ENCODE data around the gene CMTM2.
"Not testable (repeated sequence)": the region's sequence is repeated elsewhere in the genome, so short reads cannot be mapped to it uniquely, and the experiment has no call there.

The CMTM2 gene

GRCh38 chr16:66609139-66609510, 29.9 kb downstream of the CMTM2 start:
- DNase-seq (ENCODE audit: low spot score) = no peak
- no peaks in the 10 kb centered on the region for H3K27me3 ChIP-seq (ENCODE audit: insufficient read depth, poor library complexity, severe bottlenecking)
- peaks cover 12% of the 10 kb centered on the region for H3K4me1 ChIP-seq (ENCODE audit: insufficient read depth, poor library complexity, severe bottlenecking)
- no peaks in the 10 kb centered on the region for H3K9me3 ChIP-seq (ENCODE audit: severe bottlenecking)
- H3K36me3 ChIP-seq (ENCODE audit: low read depth) = peaks cover 51% of the 10 kb centered on the region
- H3K4me3 ChIP-seq (ENCODE audit: severe bottlenecking) = no peak overlapping the region
- no peak for TF ChIP-seq CTCF (IDR thresholded peaks at IDR 0.05; ENCODE audit: poor library complexity, severe bottlenecking)
- no peak for ATAC-seq (ENCODE audit: low read depth)
- peak overlapping the region; percentile 81 for H3K27ac ChIP-seq (ENCODE audit: poor library complexity, severe bottlenecking)

- H3K4me3 ChIP-seq (ENCODE audit: severe bottlenecking) = no peak overlapping the region
- no peak for ATAC-seq (ENCODE audit: low read depth)
- H3K9me3 ChIP-seq (ENCODE audit: severe bottlenecking) = no peaks in the 10 kb centered on the region
- no peak for TF ChIP-seq CTCF (IDR thresholded peaks at IDR 0.05; ENCODE audit: poor library complexity, severe bottlenecking)
- H3K27ac ChIP-seq (ENCODE audit: poor library complexity, severe bottlenecking) = no peak overlapping the region
- H3K36me3 ChIP-seq (ENCODE audit: low read depth) = peaks cover 52% of the 10 kb centered on the region
- no peaks in the 10 kb centered on the region for H3K27me3 ChIP-seq (ENCODE audit: insufficient read depth, poor library complexity, severe bottlenecking)
- H3K4me1 ChIP-seq (ENCODE audit: insufficient read depth, poor library complexity, severe bottlenecking) = peaks cover 12% of the 10 kb centered on the region
- DNase-seq (ENCODE audit: low spot score) = no peak
Measured at GRCh38 chr16:66610111-66610820, 31.0 kb downstream of the CMTM2 start.

GRCh38 chr16:66611911-66612310, 32.6 kb downstream of the CMTM2 start:
- H3K9me3 ChIP-seq (ENCODE audit: severe bottlenecking); H3K27me3 ChIP-seq (ENCODE audit: insufficient read depth, poor library complexity, severe bottlenecking); H3K4me3 ChIP-seq (ENCODE audit: severe bottlenecking); ATAC-seq (ENCODE audit: low read depth); H3K27ac ChIP-seq (ENCODE audit: poor library complexity, severe bottlenecking); H3K4me1 ChIP-seq (ENCODE audit: insufficient read depth, poor library complexity, severe bottlenecking); DNase-seq (ENCODE audit: low spot score): not testable (repeated sequence)
- H3K36me3 ChIP-seq (ENCODE audit: low read depth) = peaks cover 59% of the 10 kb centered on the region

GRCh38 chr16:66612422-66612821, 33.2 kb downstream of the CMTM2 start:
- H3K27ac ChIP-seq (ENCODE audit: poor library complexity, severe bottlenecking) = no peak overlapping the region
- TF ChIP-seq CTCF (IDR thresholded peaks at IDR 0.05; ENCODE audit: poor library complexity, severe bottlenecking) = no peak
- ATAC-seq (ENCODE audit: low read depth) (no peak), DNase-seq (ENCODE audit: low spot score) (no peak)
- no peak overlapping the region for H3K4me3 ChIP-seq (ENCODE audit: severe bottlenecking)
- H3K4me1 ChIP-seq (ENCODE audit: insufficient read depth, poor library complexity, severe bottlenecking) = peaks cover 6% of the 10 kb centered on the region
- no peaks in the 10 kb centered on the region for H3K9me3 ChIP-seq (ENCODE audit: severe bottlenecking)
- H3K27me3 ChIP-seq (ENCODE audit: insufficient read depth, poor library complexity, severe bottlenecking) = no peaks in the 10 kb centered on the region
- H3K36me3 ChIP-seq (ENCODE audit: low read depth) = peaks cover 61% of the 10 kb centered on the region

- H3K4me3 ChIP-seq (ENCODE audit: severe bottlenecking) = no peak overlapping the region
- no peaks in the 10 kb centered on the region for H3K27me3 ChIP-seq (ENCODE audit: insufficient read depth, poor library complexity, severe bottlenecking)
- no peak for ATAC-seq (ENCODE audit: low read depth)
Measured at GRCh38 chr16:66614161-66614802, 35.0 kb downstream of the CMTM2 start.

More at GRCh38 chr16:66614161-66614802, 35.0 kb downstream of the CMTM2 start:
- TF ChIP-seq CTCF (IDR thresholded peaks at IDR 0.05; ENCODE audit: poor library complexity, severe bottlenecking) = no peak
- no peak overlapping the region for H3K27ac ChIP-seq (ENCODE audit: poor library complexity, severe bottlenecking)
- H3K4me1 ChIP-seq (ENCODE audit: insufficient read depth, poor library complexity, severe bottlenecking) = peaks cover 18% of the 10 kb centered on the region
- DNase-seq (ENCODE audit: low spot score) = no peak
- peaks cover 62% of the 10 kb centered on the region for H3K36me3 ChIP-seq (ENCODE audit: low read depth)
- no peaks in the 10 kb centered on the region for H3K9me3 ChIP-seq (ENCODE audit: severe bottlenecking)
